Measurements from ENCODE around the gene CRTC1.

The CRTC1 gene

DNA sequence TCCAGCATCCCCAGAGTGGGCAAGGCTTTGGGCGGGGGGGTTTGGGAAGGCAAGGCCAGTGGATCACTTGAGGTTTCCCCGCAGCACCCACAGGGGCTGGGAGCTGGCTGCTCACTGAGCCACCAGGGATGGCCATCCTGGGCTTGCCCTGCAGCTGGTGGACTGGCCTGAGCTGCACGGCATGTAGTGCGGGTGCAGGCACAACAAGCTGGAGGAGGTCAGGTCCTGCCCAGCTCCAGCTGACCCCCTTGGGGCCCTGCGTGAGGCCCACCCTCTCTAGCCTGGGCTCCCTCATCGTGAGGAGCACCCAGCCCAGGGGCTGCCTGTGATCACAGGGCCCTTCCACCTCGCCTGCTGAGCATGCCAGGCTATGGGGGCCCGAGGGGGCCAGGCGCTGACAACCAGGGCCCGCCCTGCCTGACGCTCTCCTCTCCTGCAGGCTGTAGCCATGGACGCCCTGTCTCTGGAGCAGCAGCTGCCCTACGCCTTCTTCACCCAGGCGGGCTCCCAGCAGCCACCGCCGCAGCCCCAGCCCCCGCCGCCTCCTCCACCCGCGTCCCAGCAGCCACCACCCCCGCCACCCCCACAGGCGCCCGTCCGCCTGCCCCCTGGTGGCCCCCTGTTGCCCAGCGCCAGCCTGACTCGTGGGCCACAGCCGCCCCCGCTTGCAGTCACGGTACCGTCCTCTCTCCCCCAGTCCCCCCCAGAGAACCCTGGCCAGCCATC, 84.7 kb downstream of the CRTC1 start:
- TF ChIP-seq, protein P1, sequence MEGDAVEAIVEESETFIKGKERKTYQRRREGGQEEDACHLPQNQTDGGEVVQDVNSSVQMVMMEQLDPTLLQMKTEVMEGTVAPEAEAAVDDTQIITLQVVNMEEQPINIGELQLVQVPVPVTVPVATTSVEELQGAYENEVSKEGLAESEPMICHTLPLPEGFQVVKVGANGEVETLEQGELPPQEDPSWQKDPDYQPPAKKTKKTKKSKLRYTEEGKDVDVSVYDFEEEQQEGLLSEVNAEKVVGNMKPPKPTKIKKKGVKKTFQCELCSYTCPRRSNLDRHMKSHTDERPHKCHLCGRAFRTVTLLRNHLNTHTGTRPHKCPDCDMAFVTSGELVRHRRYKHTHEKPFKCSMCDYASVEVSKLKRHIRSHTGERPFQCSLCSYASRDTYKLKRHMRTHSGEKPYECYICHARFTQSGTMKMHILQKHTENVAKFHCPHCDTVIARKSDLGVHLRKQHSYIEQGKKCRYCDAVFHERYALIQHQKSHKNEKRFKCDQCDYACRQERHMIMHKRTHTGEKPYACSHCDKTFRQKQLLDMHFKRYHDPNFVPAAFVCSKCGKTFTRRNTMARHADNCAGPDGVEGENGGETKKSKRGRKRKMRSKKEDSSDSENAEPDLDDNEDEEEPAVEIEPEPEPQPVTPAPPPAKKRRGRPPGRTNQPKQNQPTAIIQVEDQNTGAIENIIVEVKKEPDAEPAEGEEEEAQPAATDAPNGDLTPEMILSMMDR (IDR thresholded peaks at IDR 0.05): no peak
- H3K36me3 ChIP-seq (ENCODE audit: control insufficient read depth, insufficient read depth, low read length): no peaks in the 10 kb centered on the region

DNA sequence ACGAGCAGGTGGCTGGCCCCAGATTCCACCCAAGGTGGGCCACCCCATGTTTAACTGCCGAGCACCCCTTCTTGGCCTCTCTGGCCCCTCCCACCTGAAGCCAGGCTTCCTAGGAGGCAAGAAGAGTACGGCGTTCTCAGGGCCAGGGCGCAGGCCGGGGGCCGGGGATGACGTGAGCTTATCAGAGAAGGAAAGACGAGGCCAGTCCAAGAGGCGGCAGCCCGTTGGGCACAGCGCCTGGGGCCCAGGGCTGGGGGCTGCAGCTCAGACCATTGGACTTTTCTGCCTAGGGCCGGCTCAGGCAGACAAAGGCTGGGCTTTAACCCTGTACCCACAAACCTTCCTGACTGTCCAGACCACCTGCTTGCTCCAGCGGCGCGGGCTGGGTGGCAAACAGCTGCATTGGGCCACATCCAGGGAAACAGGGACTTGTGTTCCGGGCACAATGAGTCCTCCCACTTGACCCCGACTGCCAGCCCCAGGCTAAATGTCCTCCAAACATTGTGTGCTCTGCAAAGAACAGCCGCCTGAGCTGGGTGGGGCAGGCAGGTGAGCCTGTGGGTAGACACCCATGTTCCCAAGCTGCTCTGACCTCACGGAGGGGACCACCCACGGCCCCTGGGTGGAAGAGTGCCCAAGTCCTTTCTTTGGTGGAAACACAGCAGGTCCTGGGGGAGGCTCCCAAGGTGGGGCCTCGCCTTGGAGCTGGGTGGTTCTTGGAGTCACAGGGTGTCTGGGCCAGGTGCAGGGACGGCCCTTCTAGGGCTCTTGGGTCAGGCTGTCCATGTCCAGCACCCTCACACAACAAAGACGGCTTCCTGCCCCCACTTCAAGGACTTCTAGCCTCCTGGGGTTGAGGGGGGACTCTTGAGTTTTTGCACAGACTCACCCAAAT, 85.8 kb downstream of the CRTC1 start:
- no peaks in the 10 kb centered on the region for H3K79me2 ChIP-seq
- no peaks in the 10 kb centered on the region for H3K9me3 ChIP-seq (ENCODE audit: control insufficient read depth, low read length)
- H3K36me3 ChIP-seq (ENCODE audit: control insufficient read depth, insufficient read depth, low read length): no peaks in the 10 kb centered on the region
- no peak overlapping the region for H3K4me2 ChIP-seq (ENCODE audit: low read length)
- no peak overlapping the region for H3K4me3 ChIP-seq (ENCODE audit: low read depth, low read length)
- H3K4me1 ChIP-seq: peaks cover 20% of the 10 kb centered on the region
- TF ChIP-seq, protein P1 (IDR thresholded peaks at IDR 0.05): no peak
- H3K27me3 ChIP-seq (ENCODE audit: control insufficient read depth, insufficient read depth, low read length): no peaks in the 10 kb centered on the region
- no peak overlapping the region for H3K27ac ChIP-seq
- no peak overlapping the region for H3K9ac ChIP-seq
- no peak overlapping the region for H2AFZ ChIP-seq

More for the DNA sequence above, 84.7 kb downstream of the CRTC1 start:
- no peak overlapping the region for H3K4me3 ChIP-seq (ENCODE audit: low read depth, low read length)
- H3K4me2 ChIP-seq (ENCODE audit: low read length): no peak overlapping the region
- H3K27me3 ChIP-seq (ENCODE audit: control insufficient read depth, insufficient read depth, low read length): no peaks in the 10 kb centered on the region
- H3K27ac ChIP-seq: no peak overlapping the region
- no peaks in the 10 kb centered on the region for H3K79me2 ChIP-seq
- no peak overlapping the region for H2AFZ ChIP-seq
- peaks cover 31% of the 10 kb centered on the region for H3K4me1 ChIP-seq
- no peaks in the 10 kb centered on the region for H3K9me3 ChIP-seq (ENCODE audit: control insufficient read depth, low read length)
- no peak overlapping the region for H3K9ac ChIP-seq

GRCh38 chr19:18769989-18770528, 86.6 kb downstream of the CRTC1 start:
- Histone ChIP-seq H3K36me3 (ENCODE audit: control insufficient read depth, insufficient read depth, low read length) (no peaks in the 10 kb centered on the region), H3K4me2 (ENCODE audit: low read length) (no peak overlapping the region), H3K4me1 (peaks cover 12% of the 10 kb centered on the region), H3K27ac (no peak overlapping the region), H2AFZ (no peak overlapping the region), H3K4me3 (ENCODE audit: low read depth, low read length) (no peak overlapping the region), H3K9ac (no peak overlapping the region), H3K27me3 (ENCODE audit: control insufficient read depth, insufficient read depth, low read length) (no peaks in the 10 kb centered on the region), H3K9me3 (ENCODE audit: control insufficient read depth, low read length) (no peaks in the 10 kb centered on the region), H3K79me2 (no peaks in the 10 kb centered on the region)
- TF ChIP-seq, protein P1 (IDR thresholded peaks at IDR 0.05): no peak

- no peaks in the 10 kb centered on the region for H3K9me3 ChIP-seq (ENCODE audit: control insufficient read depth, low read length)
- H2AFZ ChIP-seq: no peak overlapping the region
- peaks cover 8% of the 10 kb centered on the region for H3K4me1 ChIP-seq
- no peaks in the 10 kb centered on the region for H3K27me3 ChIP-seq (ENCODE audit: control insufficient read depth, insufficient read depth, low read length)
- H3K9ac ChIP-seq: no peak overlapping the region
- no peaks in the 10 kb centered on the region for H3K36me3 ChIP-seq (ENCODE audit: control insufficient read depth, insufficient read depth, low read length)
- no peak overlapping the region for H3K27ac ChIP-seq
- H3K4me3 ChIP-seq (ENCODE audit: low read depth, low read length): no peak overlapping the region
- H3K4me2 ChIP-seq (ENCODE audit: low read length): no peak overlapping the region
- TF ChIP-seq, protein P1 (IDR thresholded peaks at IDR 0.05): no peak
- no peaks in the 10 kb centered on the region for H3K79me2 ChIP-seq
Observed at GRCh38 chr19:18770663-18771327, 87.3 kb downstream of the CRTC1 start.
